Measurements from ENCODE around the gene SLC1A7.

The SLC1A7 gene

GRCh38 chr1:53153752-53154151 lies 11.3 kb upstream of the SLC1A7 start:
- no peak for FAIRE-seq
- DNase-seq (ENCODE audit: insufficient read length, low spot score) = no peak
- no peak for TF ChIP-seq CTCF (IDR thresholded peaks at IDR 0.05; ENCODE audit: insufficient read depth, missing control alignments)

- DNase-seq (ENCODE audit: insufficient read length, low spot score) (no peak), FAIRE-seq (no peak)
- TF ChIP-seq CTCF (IDR thresholded peaks at IDR 0.05; ENCODE audit: insufficient read depth, missing control alignments) = no peak
These were observed 5.7 kb upstream of the SLC1A7 start for GRCh38 chr1:53148123-53148522.

GRCh38 chr1:53147174-53147573 lies 4.7 kb upstream of the SLC1A7 start:
- FAIRE-seq (no peak), DNase-seq (ENCODE audit: insufficient read length, low spot score) (no peak)
- no peak for TF ChIP-seq CTCF (IDR thresholded peaks at IDR 0.05; ENCODE audit: insufficient read depth, missing control alignments)

GRCh38 chr1:53145942-53146708 lies 3.7 kb upstream of the SLC1A7 start:
- DNase-seq (ENCODE audit: insufficient read length, low spot score) (no peak), FAIRE-seq (no peak)
- no peak for TF ChIP-seq CTCF (IDR thresholded peaks at IDR 0.05; ENCODE audit: insufficient read depth, missing control alignments)

- FAIRE-seq = no peak
- no peak for DNase-seq (ENCODE audit: insufficient read length, low spot score)
- no peak for TF ChIP-seq CTCF (IDR thresholded peaks at IDR 0.05; ENCODE audit: insufficient read depth, missing control alignments)
These were observed 3.1 kb upstream of the SLC1A7 start for GRCh38 chr1:53145619-53145941.

GRCh38 chr1:53145051-53145600 lies 2.7 kb upstream of the SLC1A7 start:
- no peak for TF ChIP-seq CTCF (IDR thresholded peaks at IDR 0.05; ENCODE audit: insufficient read depth, missing control alignments)
- FAIRE-seq = no peak
- no peak for DNase-seq (ENCODE audit: insufficient read length, low spot score)

GRCh38 chr1:53144201-53144600 lies 1.8 kb upstream of the SLC1A7 start:
- TF ChIP-seq CTCF (IDR thresholded peaks at IDR 0.05; ENCODE audit: insufficient read depth, missing control alignments) = no peak
- DNase-seq (ENCODE audit: insufficient read length, low spot score) = no peak
- FAIRE-seq = no peak

Data from D721Med (cell line).